KMS-11 (cell line): ENCODE data around the gene ADGRG1.

Experiments
- H2AFZ ChIP-seq: fragments of 200-600 bp; sonication (generic); 2 replicates; pipeline ENCODE4 v1.6.1; 2016; ENCODE audit warnings: antibody characterized with exemption, mixed run types, low read depth
- H3K27ac ChIP-seq: fragments of 200-600 bp; sonication (generic); 2 replicates; pipeline ENCODE4 v1.6.1; 2016; ENCODE audit warnings: mild to moderate bottlenecking, mixed run types
- H3K27me3 ChIP-seq: fragments of 200-600 bp; sonication (generic); 2 replicates; pipeline ENCODE4 v1.6.1; 2017; ENCODE audit warnings: mild to moderate bottlenecking, low read depth, mixed run types, moderate library complexity; ENCODE audit not compliant: insufficient read depth
- H3K36me3 ChIP-seq: fragments of 200-600 bp; sonication (generic); 2 replicates; pipeline ENCODE4 v1.6.1; 2017; ENCODE audit warnings: mild to moderate bottlenecking, mixed run types; ENCODE audit not compliant: insufficient read depth
- H3K4me1 ChIP-seq: fragments of 200-600 bp; sonication (generic); 2 replicates; pipeline ENCODE4 v1.6.1; 2016; ENCODE audit warnings: mild to moderate bottlenecking, low read depth, mixed run types; ENCODE audit not compliant: poor library complexity, severe bottlenecking
- H3K4me2 ChIP-seq: fragments of 200-600 bp; sonication (generic); 2 replicates; pipeline ENCODE4 v1.7.0; 2016; ENCODE audit warnings: mild to moderate bottlenecking, mixed run types
- H3K4me3 ChIP-seq: fragments of 200-600 bp; sonication (generic); IDR thresholded peaks from 2 replicates; pipeline ENCODE4 v1.6.1; 2017; ENCODE audit warnings: low read depth, low read length, mixed read lengths; ENCODE audit not compliant: insufficient read depth
- H3K79me2 ChIP-seq: fragments of 200-600 bp; sonication (generic); 2 replicates; pipeline ENCODE4 v1.6.1; 2016; ENCODE audit warnings: low read depth, mixed run types; ENCODE audit not compliant: insufficient read depth
- H3K9ac ChIP-seq: fragments of 200-600 bp; sonication (generic); 2 replicates; pipeline ENCODE4 v1.6.1; 2016; ENCODE audit warnings: mild to moderate bottlenecking, mixed run types
- H4K20me1 ChIP-seq: fragments of 200-600 bp; sonication (generic); 2 replicates; pipeline ENCODE4 v1.6.1; 2016; ENCODE audit warnings: mild to moderate bottlenecking, mixed run types; ENCODE audit not compliant: insufficient read depth
- CTCF ChIP-seq: fragments of 200-600 bp; sonication (generic); conservative IDR thresholded peaks from 2 replicates; pipeline ENCODE4 v1.6.1; 2017; ENCODE audit warnings: low read depth, mild to moderate bottlenecking, antibody characterized with exemption, low read length, moderate library complexity, mixed read lengths

ADGRG1 gene

GRCh38 chr16:57681950-57682728 is 53.7 kb downstream of the ADGRG1 start:
- H4K20me1 ChIP-seq: no peaks in the 10 kb centered on the region
- no peak overlapping the region for H3K9ac ChIP-seq
- no peak overlapping the region for H3K4me2 ChIP-seq
- H3K4me3 ChIP-seq: no peak overlapping the region
- TF ChIP-seq CTCF: no peak
- no peaks in the 10 kb centered on the region for H3K4me1 ChIP-seq
- no peak overlapping the region for H3K27ac ChIP-seq
- H3K36me3 ChIP-seq: no peaks in the 10 kb centered on the region
- no peak overlapping the region for H2AFZ ChIP-seq
- H3K27me3 ChIP-seq: no peaks in the 10 kb centered on the region
- no peaks in the 10 kb centered on the region for H3K79me2 ChIP-seq

DNA sequence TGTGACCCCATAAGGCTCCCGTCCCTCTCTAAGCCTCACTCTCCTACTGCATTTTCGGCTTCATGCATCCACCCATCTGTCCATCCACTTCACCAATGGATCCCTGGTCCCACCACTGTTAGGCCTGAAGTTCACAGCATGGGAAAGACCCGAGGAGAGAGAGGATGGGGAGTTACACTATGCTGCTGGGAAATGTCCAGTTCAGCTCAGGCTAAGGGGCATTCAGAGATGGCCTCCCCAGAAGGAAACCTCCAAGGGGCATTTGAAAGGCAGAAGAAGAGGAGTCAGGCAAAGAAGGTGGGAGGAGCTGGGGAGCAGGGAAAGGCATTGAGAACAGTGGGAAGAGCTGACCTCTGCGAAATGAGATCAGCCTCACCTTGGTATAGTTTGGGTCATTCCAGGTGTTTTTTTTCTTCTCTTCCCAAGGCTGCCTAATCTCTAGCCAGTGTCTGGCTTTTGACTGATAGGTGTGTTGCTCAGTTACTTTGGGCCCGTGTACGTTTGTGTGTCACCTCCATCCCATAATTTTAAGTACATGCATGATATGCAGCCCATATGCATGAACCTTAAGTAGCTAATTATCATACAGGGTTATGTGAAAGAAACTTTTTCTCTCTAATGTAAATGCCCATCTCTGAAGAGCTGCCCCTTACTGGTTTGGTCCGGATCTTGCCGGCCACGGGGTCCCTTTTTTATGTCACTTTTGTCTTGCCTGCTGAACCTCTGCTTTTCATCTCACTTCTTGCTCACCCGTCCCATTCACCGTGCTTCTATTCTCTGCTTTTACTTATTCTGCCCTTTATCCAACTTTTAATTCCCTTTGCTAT is 54.6 kb downstream of the ADGRG1 start:
- H3K27ac ChIP-seq: no peak overlapping the region
- TF ChIP-seq CTCF: no peak
- no peak overlapping the region for H2AFZ ChIP-seq
- no peak overlapping the region for H3K4me2 ChIP-seq
- H3K79me2 ChIP-seq: no peaks in the 10 kb centered on the region
- H3K9ac ChIP-seq: no peak overlapping the region
- no peaks in the 10 kb centered on the region for H3K36me3 ChIP-seq
- H3K4me1 ChIP-seq: no peaks in the 10 kb centered on the region
- no peak overlapping the region for H3K4me3 ChIP-seq
- no peaks in the 10 kb centered on the region for H4K20me1 ChIP-seq
- H3K27me3 ChIP-seq: no peaks in the 10 kb centered on the region

GRCh38 chr16:57683636-57684545 is 55.5 kb downstream of the ADGRG1 start:
- TF ChIP-seq CTCF: no peak
- Histone ChIP-seq H3K4me2 (no peak overlapping the region), H3K4me1 (no peaks in the 10 kb centered on the region), H3K4me3 (no peak overlapping the region), H3K9ac (no peak overlapping the region), H3K79me2 (no peaks in the 10 kb centered on the region), H3K36me3 (no peaks in the 10 kb centered on the region), H3K27me3 (no peaks in the 10 kb centered on the region), H2AFZ (no peak overlapping the region), H4K20me1 (no peaks in the 10 kb centered on the region), H3K27ac (no peak overlapping the region)

DNA sequence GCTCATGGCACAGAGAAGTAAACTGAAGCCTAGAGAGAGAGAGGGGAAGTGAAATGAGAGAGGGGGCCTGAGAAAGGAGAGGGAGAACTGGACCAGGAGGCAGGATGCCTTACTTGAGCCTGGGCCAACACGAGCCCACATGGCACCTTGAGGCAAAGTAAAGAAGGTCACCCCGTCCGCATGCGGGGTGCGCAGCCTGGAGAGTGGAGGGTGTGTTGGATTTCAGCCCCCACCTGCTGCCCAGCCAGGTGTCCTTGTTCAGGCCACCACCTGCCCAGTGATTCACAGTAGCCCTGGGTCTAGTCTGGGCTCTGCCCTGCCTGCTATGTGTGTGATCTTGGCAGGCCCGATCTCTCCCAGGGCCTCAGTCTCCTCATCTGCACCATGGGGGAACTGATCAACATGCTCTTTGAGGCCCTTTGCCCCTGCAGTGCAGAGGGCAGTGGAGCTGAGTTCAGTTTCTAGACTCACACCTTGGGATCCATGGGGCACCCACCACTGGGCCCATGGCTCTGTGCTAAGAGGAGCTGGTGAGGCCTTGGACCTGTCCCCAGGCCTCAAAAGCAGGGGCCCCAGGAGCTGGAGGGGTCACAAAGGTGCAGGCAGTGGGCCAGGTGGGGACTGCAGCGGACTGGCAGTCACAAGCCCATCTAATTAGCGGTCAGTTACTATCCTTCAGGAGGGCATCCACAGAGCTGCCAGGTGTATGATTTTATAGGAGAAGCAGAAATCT is 56.4 kb downstream of the ADGRG1 start:
- H3K79me2 ChIP-seq: no peaks in the 10 kb centered on the region
- no peak overlapping the region for H2AFZ ChIP-seq
- H3K4me3 ChIP-seq: no peak overlapping the region
- no peaks in the 10 kb centered on the region for H3K27me3 ChIP-seq
- no peaks in the 10 kb centered on the region for H4K20me1 ChIP-seq
- H3K4me1 ChIP-seq: no peaks in the 10 kb centered on the region
- no peak overlapping the region for H3K9ac ChIP-seq
- H3K27ac ChIP-seq: no peak overlapping the region
- H3K36me3 ChIP-seq: no peaks in the 10 kb centered on the region
- TF ChIP-seq CTCF: no peak
- no peak overlapping the region for H3K4me2 ChIP-seq
